HFFc6 (cell line): Measurements from ENCODE around the gene HIRA. TPM values are rescaled to one million over a fixed set of nuclear protein-coding genes. Genes with fewer than 3 reads are reported as not detected.
A peak's percentile ranks its signal among the peaks of the same experiment; 100 is the strongest.

Experiments used
- DNase-seq: peaks from one replicate; pipeline ENCODE4 v3.0.0-alpha.2; 2018
- H3K27ac Mint-ChIP-seq: 2 replicates; pipeline ENCODE4 v1.8.0; 2020; ENCODE audit warnings: mild to moderate bottlenecking, mixed read lengths
- H3K27me3 Mint-ChIP-seq: 2 replicates; pipeline ENCODE4 v1.8.0; 2021; ENCODE audit warnings: mild to moderate bottlenecking, moderate library complexity, mixed read lengths; ENCODE audit not compliant: insufficient read depth
- H3K36me3 Mint-ChIP-seq: 2 replicates; pipeline ENCODE4 v1.8.0; 2021; ENCODE audit warnings: low read depth, mixed read lengths
- H3K4me1 Mint-ChIP-seq: 2 replicates; pipeline ENCODE4 v1.8.0; 2020; ENCODE audit warnings: low read depth, mixed read lengths
- H3K4me3 Mint-ChIP-seq: 2 replicates; pipeline ENCODE4 v1.8.0; 2020; ENCODE audit warnings: mild to moderate bottlenecking, moderate library complexity, mixed read lengths
- H3K9me3 Mint-ChIP-seq: 2 replicates; pipeline ENCODE4 v1.8.0; 2020; ENCODE audit warnings: mild to moderate bottlenecking, mixed read lengths
- CTCF ChIP-seq: fragments of 200-600 bp; sonication (generic); IDR thresholded peaks from 2 replicates; pipeline ENCODE4 v1.5.0; 2021; ENCODE audit warnings: antibody characterized with exemption, mild to moderate bottlenecking
- total RNA-seq, 6 experiments: library from RNA; stranded (reverse); fragmentation: NEBNext Ultra II Directional; extraction: Animal tissue kit (Norgen Biotek cat#: 25700); gene quantifications; 2 replicates in 1 of 6; 3 replicates in 5 of 6; pipeline ENCODE4 v1.2.3, GENCODE V29; 2021

The HIRA gene
- total RNA-seq, 6 experiments from 2014 or later, result 26.6 to 30.8 (median 27.4) TPM

DNA sequence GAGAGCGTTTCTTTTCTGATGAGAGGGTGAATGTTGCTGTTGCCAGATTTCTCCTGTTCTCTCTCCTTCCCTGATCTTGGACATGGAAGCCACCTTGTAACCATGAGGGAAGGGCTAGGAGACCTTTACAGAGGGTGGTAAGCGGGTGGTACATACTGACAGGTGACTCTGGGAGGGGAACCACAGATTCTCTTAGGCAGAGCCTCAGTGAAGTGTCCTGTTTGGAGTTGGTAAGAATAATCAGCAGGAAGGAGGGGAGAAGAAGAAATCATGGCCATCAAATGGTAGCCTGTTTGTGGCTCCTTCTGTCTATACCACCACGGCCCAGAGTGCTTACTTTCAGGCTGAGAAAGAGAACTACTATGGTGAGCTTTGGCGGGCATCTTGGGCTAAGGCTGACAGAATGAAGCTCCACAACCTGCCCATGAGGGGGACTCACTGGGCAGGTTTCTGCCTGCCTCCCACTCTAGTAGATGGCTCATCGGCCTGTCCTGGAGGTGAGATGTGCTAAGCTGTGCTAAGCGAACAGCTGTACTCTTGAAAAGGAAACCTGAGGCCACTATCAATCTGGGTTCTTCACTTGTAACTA lies 84.8 kb downstream of the HIRA start:
- no peak for TF ChIP-seq CTCF
- Mint-ChIP-seq H3K4me3 (no peak overlapping the region), H3K27ac (peak overlapping the region; percentile 11; the same call in 1 of the 2 replicates), H3K9me3 (no peaks in the 10 kb centered on the region), H3K36me3 (peaks cover 61% of the 10 kb centered on the region), H3K4me1 (no peaks in the 10 kb centered on the region), H3K27me3 (no peaks in the 10 kb centered on the region; the same call in none of the 2 replicates)
- no peak for DNase-seq

GRCh38 chr22:19344420-19344819 lies 87.1 kb downstream of the HIRA start:
- Mint-ChIP-seq H3K9me3 (no peaks in the 10 kb centered on the region), H3K27me3 (no peaks in the 10 kb centered on the region; the same call in 1 of the 2 replicates), H3K4me3 (no peak overlapping the region), H3K4me1 (no peaks in the 10 kb centered on the region), H3K27ac (no peak overlapping the region), H3K36me3 (peaks cover 58% of the 10 kb centered on the region)
- TF ChIP-seq CTCF, result no peak
- DNase-seq, result no peak

DNA sequence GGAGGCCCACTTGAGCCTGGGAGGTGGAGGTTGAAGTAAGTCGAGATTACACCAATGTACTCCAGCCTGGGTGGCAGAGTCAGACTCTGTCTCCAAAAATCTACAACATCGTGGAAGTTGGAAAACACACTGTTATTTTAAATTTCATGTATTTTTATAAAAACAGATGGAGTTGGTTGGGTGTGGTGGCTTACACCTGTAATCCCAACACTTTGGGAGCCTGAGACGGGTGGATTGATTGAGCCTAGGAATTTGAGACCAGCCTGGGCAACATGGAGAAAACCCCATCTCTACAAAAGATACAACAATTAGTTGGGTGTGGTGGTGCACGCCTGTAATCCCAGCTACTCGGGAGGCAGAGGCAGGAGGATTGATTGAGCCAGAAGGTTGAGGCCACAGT lies 88.1 kb downstream of the HIRA start:
- Mint-ChIP-seq H3K36me3 (peaks cover 63% of the 10 kb centered on the region), H3K4me3 (no peak overlapping the region), H3K4me1 (no peaks in the 10 kb centered on the region; the same call in 1 of the 2 replicates), H3K27me3 (no peaks in the 10 kb centered on the region; the same call in 1 of the 2 replicates), H3K27ac (no peak overlapping the region), H3K9me3 (no peaks in the 10 kb centered on the region)
- no peak for DNase-seq
- TF ChIP-seq CTCF, result no peak

GRCh38 chr22:19341500-19341899 lies 90.0 kb downstream of the HIRA start:
- Mint-ChIP-seq H3K36me3 (peaks cover 80% of the 10 kb centered on the region), H3K27me3 (no peaks in the 10 kb centered on the region; the same call in 1 of the 2 replicates), H3K4me3 (no peak overlapping the region), H3K4me1 (peaks cover 12% of the 10 kb centered on the region), H3K9me3 (peaks cover 12% of the 10 kb centered on the region), H3K27ac (no peak overlapping the region)
- no peak for DNase-seq
- no peak for TF ChIP-seq CTCF

- Mint-ChIP-seq H3K4me1 (peaks cover 12% of the 10 kb centered on the region), H3K27ac (no peak overlapping the region), H3K27me3 (no peaks in the 10 kb centered on the region; the same call in 1 of the 2 replicates), H3K9me3 (peaks cover 12% of the 10 kb centered on the region), H3K36me3 (peaks cover 79% of the 10 kb centered on the region), H3K4me3 (no peak overlapping the region)
- DNase-seq, result no peak
- TF ChIP-seq CTCF, result no peak
Observed at GRCh38 chr22:19337137-19337536, 94.4 kb downstream of the HIRA start.
